ENCODE data around the gene CGB2.

GRCh38 chr19:49011194-49011593 lies 20.5 kb upstream of the CGB2 start:
- no peak for TF ChIP-seq CTCF (IDR thresholded peaks at IDR 0.05 in 4 of 5, conservative IDR thresholded peaks at IDR 0.05 in 1 of 5)
- TF ChIP-seq POLR2A (IDR thresholded peaks at IDR 0.05), result no peak
